OCI-LY1 (cell line): ENCODE results near the gene TECTB.

Experiments used
- EZH2 ChIP-seq: fragments of 200-600 bp; sonication (generic), shearing (Covaris generic); IDR thresholded peaks from 2 replicates; pipeline ENCODE4 v1.8.0; 2017; ENCODE audit warnings: borderline replicate concordance, mixed run types, mild to moderate bottlenecking, antibody characterized with exemption, low read length, moderate library complexity, mixed read lengths
- TF ChIP-seq, protein P1 (sequence below): fragments of 200-600 bp; sonication (generic), shearing (Covaris generic); IDR thresholded peaks from 2 replicates; pipeline ENCODE4 v1.5.1; 2017; ENCODE audit warnings: mild to moderate bottlenecking, antibody characterized with exemption, low read length, moderate library complexity, mixed read lengths

- TF ChIP-seq, protein P1, sequence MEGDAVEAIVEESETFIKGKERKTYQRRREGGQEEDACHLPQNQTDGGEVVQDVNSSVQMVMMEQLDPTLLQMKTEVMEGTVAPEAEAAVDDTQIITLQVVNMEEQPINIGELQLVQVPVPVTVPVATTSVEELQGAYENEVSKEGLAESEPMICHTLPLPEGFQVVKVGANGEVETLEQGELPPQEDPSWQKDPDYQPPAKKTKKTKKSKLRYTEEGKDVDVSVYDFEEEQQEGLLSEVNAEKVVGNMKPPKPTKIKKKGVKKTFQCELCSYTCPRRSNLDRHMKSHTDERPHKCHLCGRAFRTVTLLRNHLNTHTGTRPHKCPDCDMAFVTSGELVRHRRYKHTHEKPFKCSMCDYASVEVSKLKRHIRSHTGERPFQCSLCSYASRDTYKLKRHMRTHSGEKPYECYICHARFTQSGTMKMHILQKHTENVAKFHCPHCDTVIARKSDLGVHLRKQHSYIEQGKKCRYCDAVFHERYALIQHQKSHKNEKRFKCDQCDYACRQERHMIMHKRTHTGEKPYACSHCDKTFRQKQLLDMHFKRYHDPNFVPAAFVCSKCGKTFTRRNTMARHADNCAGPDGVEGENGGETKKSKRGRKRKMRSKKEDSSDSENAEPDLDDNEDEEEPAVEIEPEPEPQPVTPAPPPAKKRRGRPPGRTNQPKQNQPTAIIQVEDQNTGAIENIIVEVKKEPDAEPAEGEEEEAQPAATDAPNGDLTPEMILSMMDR = no peak
- TF ChIP-seq EZH2 = no peak
These were observed 42.8 kb upstream of the TECTB start for GRCh38 chr10:112240441-112240840.
